Activated CD4-positive, alpha-beta T cell treated with anti-CD3 and anti-CD28 coated beads for 4 hours (primary cell): Measurements from ENCODE around the gene TARS3.
A peak's percentile ranks its signal among the peaks of the same experiment; 100 is the strongest.
"Not testable (repeated sequence)": the region's sequence is repeated elsewhere in the genome, so short reads cannot be mapped to it uniquely, and the experiment has no call there.

Experiments used
- DNase-seq, 2 donors: peaks; one replicate each; pipeline ENCODE4 v3.0.0-alpha.2; 2020

TARS3 gene

DNA sequence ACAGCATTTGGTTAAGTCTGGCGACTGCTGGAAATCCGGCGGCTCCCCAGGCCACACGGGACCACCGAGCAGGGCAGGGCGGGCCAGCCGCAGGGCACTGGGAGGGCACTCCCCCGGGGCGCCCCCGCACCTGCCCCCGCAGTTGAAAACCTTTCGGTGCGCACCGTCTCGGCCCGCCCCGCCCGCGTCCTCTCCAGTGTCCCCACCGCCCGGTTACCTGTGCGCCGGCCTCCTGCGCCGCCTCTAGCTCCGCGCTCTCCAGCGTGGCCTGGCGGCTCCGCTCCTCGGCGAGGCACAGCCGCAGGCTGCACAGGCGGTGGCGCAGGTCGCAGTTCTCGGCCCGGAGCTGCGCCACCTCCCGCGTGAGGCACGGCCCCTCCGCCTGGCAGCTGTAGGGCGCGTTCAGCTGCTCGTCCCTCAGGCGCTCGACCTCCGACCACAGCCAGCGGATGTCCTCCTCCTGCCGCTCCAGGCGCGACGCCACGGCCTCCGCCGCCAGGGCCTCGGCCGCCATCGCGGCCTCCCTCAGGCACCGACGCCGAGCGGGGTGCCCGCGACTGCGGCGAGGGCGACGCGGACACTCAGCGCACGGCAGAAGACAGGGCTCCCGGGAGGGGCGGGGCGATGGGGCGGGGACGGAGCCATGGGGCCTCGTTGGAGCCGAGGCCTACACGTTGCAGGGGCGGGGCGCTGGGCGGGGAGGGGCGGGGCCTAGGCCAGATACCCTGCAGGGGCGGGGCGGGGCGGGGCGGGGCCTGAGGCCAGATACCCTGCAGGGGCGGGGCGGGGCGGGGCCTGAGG, at the start of gene TARS3:
Gene TARS3, minus strand, starts transcription at position 600 of the 801 bp plus-strand sequence. Its CDS starts 86 bp downstream, at position 514.
- DNase-seq: peak; percentile 95 to 97

DNA sequence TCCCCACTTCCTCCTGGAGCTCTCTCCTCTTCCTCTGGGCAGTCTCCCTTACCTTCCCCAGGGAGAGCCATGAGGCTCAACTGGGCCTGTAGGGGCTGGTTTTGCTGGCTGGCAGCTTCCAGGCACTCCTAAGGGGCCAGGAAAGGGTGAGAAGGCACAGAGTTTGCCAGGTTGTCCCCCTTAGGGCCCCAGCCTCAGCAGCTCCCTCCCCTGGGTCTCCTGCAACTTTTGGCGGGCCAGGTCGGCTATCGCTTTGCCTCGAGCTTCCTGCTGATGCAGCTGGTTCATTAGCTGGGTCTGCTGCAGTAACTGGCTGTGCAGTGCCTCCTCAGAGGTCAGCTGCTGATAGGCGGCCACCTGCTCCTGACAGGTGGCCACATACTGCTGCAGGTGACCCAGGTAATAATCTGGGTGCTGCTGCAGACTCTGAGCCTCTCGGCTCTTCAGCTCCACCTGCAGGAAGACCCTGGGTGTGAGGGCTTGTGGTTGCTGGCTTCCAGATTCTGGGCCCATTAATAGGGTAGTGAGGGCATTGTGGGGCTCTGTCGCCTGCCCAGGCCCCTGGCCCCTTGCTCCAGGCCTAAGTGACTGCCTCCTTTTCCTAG, 49.3 kb upstream of the TARS3 start:
- no peak for DNase-seq

DNA sequence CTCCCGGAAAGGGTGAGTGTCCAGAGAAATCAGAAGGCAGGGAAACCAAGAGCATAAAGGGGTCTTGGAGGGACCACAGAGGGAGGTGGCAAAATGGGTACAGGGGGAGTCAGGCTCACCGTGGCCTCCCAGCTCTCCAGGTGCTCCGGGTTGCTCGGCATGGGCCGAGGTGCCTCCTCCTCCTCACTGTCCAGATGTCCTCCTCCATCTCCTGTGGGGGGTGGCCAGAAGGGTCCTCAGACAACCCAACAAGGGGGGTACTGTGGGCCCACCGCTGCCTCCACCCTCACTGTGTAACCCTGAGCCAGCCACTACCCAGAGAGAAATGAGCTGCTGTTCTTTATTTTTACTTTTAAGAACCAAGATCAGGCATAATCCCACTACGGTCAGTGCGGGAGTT, 48.6 kb upstream of the TARS3 start:
- no peak for DNase-seq

DNA sequence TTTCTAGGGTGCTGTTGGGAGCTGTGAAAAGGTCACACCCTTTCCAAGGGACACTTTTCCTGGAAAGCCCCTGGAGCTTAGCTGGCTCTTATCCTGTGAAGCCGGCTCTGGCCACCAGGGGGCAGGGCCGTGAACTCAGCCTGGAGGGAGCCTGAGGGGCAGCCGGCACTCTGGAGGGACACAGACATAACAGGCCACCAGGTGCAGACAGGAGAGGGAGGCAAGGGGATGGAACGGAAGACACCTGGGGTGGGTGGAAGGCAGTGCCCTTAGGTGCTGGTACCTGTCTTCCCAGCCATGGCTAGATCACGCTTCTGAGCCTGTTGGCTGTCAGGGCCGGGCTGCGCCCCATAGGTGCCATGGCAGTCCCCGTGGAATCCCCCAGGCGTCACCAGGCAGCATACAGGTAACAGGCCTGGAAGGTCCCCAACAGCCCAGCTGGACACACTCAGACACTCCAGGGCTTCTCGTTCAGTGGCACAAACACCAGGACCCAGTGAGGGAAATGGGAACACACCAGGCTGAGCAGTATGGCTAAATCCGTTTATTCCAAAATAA, 42.9 kb upstream of the TARS3 start:
- DNase-seq: not testable (repeated sequence)

DNA sequence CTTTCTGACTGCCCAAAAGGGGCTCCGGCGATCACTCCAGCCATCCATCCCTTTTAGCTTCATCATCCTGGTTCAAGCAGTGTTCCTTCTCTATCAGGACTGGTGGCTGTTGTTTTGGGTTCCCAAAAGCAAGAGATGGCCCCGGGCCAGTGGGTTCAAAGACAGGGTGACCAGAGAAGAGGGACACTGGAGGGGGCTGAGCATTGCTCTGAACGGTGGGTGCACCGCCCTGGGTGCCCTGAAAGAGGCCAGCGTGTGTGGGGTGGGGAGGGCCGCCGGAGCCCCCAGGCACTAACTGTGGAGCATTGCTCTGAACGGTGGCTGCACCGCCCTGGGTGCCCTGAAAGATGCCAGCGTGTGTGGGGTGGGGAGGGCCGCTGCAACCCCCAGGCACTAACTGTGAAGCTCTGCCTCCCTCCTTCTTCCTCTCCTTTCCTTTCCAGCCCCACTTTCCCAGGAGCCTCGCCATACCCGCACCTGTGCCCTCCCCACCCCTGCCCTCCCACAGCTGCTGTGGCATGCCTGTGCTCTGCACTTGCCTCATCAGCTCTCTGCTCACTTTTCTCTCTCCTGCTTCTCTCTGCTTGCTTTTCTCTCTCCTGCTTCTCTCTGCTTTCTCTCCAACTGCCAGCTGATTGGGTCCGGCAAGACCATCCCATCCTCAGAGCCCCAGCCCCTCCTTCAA, 41.6 kb upstream of the TARS3 start:
- DNase-seq: no peak

DNA sequence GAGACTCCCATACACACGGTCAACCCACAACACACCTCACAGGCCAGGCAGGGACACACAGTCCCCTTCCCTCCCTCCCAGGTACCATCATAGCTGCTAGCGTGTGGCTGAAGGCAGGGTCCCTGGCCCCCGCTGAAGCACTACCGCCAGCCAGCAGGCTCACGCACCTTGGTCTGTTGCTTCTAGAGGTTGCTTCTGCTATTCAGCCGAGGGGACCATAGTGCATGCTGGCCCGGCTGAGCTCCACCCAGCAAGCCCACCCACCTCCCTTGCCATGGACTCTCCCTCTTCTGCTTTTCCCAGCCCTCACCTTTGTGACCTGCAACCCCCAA, 41.0 kb upstream of the TARS3 start:
- not testable (repeated sequence) for DNase-seq

DNA sequence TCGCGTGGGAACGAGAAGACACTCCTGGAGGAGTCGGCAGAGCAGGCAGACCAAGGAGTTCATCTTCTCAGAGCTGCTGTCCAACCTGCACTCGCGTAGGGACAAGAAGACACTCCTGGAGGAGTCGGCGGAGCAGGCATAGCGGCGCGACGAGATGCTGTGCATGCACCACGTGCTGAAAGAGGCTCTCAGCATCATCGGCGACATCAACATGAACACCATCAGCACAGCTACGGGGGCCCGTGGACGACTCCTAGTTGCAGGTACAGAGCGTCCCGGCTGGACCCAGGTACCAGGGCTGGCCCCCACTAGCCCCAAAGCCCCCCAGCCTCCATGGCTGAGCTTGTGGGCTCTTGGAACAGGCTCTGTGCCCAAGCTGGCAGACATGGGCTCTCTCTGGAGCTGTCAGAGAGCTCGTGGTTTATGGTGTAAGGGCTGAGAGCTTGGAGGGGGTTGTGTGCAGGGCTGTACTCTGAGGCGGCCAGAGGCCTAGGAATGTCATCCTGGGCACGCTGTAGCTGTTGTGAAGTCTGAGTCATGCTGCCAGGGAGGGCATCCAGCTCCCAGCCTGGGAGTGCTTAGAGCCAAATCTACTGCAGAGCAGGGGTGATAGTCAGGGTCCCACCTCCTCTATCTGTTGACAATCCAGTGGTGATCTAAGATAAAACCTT, 40.5 kb upstream of the TARS3 start:
- DNase-seq: not testable (repeated sequence)

DNA sequence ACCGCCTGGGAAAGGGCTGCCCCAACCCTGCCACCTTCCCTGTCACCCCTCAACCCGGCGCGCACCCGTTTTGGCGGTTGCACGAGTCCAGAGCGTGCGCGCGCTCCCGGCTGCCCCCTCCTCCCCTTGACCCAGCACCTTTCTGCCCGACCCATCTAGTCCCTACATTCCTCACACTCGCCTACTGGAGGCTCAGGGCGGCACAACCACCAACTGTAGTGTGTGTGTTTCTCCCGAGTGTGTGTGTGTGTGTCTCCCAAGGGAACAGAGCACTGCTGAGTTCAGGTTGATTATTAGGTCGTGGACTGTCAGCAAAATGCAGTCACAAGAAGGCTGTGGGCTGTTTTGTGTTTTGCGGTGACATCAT, 22.4 kb upstream of the TARS3 start:
- DNase-seq: not testable (repeated sequence)

DNA sequence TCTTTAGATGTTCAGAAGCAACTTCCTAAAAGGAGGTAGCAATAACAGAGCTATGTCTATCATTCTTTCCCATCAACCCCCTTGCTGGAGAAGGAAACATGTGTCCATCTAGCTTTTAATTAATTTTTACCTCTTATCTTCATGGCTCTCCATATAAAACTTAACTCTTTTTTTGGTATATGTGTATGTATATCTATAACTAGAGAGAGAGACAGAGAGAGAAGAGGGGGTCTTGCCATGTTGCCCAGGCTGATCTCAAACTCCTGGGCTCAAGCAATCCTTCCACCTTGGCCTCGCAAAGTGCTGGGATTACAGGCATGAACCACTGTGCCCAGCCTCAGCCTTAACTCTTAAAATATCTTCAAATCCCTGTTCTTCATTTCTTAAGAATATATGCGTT, 10.6 kb upstream of the TARS3 start:
- DNase-seq: not testable (repeated sequence)

DNA sequence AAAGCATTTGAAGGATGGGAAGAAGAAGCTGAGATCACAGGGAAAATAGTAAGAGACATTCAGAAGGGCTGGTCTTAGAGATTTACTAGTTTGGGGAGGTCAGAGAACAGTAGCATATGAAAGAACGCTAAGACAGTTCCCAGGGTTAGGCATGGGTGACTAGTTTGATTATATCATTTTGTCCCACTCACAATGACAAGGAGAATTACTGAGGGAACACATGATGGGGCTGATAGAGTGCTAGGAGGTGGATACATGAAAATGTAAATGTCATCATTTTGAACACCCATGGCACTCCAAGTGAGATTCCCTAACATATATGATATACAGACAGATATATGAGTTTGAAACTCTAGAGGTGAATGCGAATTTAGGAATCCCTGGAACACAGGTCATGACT, 9.3 kb upstream of the TARS3 start:
- no peak for DNase-seq

DNA sequence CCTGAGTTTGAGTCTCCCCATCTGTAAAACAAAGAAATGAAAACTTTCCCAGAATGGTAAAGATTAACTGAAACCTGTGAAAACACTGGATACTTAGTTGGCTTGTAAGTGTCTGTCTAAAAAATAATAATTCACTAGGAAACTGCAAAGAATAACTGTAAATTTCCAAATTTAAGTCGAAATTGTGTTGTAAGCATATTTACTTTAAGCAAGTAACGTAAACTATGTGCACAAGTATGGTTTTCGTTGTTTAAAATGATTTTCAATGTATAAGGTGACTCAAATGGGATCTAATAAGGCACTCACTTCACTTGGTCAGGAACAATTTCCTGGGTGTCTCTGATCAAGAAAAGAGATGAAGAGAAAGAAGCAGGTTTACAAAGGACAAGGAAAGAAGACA, 8.5 kb upstream of the TARS3 start:
- DNase-seq: no peak

DNA sequence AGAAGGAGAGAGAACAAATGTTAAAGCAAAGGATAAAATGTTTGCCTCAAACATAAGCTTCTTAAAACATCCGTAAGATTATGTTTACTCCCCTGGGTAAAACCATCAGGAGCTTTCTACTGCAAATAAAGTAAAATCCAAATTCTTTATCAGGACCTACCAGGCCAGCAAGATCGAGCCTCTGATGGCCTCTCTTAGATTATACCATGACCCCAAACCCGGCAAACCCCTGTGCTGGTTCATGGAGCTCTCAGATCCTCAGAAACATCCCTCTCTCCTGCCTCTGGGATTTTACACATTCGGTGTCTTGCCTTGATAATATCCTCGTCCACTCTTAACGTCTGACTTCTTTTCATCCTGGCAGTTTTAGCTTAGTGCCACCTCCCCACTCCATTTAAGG, 7.5 kb upstream of the TARS3 start:
- no peak for DNase-seq

DNA sequence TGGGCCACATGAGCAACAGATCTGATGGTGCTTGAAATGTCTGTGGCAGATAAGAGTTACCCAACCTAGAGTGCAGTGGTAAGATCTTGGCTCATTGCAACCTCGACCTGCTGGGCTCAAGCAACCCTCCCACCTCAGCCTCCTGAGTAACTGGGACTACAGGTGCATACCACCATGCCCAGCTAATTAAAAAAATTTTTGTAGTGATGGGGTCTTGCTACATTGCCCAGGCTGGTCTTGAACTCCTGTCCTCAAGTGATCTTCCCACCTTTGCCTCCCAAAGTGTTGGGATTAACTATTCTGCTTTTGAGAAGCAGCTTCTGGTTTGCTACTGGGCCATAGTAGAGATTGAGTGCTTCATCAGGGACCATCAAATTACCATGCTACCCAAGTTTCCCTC, 2.9 kb upstream of the TARS3 start:
- no peak for DNase-seq

DNA sequence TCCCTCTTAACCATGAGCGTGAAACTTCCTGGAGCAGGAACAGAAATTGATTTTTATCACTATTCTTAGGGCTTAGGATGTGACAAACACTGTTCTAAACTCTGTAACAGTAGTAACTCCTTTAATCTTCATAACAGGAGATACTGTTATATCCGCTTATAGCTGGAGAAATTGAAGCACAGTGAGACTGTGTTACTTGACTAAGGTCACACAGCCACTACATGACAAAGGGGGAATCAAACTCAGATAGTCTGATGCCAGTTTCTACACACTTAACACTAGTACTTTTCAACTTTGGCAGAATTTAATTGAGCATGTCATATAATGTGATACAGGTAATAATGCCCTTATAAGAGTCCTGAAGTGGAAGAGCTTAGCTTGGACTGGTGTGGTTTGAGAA, 800 bp upstream of the TARS3 start:
- DNase-seq: no peak

DNA sequence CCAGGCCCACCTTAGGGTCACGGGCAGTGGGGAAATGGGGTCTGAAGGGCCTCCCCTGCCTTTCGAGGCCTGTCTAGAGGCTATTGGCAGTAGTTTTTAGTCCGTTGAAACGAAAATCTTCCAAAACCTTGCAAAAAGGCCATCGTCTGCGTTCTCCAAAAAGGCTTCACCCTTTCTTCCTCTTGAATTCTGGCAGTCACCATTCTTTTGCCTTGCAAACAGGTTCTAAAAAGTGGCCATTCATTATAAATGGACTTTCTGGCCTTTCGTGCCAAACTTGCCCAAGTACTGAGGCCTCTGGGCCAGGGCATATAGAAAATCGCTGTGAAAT, 367 bp upstream of the TARS3 start:
- DNase-seq: no peak

DNA sequence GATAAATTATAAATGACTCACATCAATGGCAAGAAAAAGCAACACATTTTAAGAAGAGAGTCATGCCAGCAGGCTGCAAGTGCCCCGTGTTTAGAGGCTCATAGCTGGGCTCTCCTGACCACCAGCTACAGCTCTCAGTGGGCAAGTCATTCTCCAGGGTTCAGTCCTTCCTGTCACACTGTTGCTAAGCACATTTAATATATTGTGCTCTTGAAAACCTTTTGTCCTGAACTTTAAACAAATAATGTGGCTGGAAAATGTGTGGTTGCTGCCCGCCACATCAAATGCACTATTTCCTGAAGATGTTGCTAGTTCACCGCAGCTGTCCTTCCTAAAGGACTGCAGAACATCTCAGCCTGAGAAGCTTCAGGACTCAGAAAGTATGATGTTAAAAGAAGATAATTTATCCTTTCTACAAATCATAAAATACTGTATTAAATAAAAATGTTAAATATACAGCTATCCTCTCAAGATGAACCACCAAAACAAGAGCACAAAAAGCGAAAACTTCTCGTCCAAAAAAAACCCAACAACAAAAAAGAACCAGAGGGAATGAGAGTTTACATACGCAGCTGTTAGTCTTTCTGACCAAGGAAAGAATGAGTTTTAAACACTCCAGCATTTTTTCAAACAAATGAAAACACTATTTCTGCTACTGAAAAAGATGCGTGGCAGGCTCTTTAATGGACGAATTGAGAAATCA, 951 bp downstream of the TARS3 start:
- DNase-seq: peak; percentile 17 to 27

DNA sequence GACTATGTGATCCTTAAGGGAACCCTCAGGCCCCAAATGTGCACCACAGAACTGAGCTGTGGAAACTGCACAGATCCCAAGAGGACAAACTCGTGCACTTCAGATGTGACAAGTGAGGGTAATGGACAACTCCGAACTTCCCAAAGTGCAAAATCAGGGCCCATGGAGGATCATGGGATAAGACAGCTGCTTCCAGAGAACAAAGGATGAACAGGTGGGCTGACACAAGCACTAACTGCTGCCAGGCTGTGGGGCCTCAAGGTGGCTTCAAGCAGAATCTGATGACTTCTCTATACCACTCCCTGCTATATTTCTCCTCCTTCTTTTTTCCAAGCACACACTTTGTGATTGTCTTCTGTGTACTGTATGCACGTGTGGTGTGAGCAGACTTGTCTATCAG, 5.4 kb downstream of the TARS3 start:
- no peak for DNase-seq

DNA sequence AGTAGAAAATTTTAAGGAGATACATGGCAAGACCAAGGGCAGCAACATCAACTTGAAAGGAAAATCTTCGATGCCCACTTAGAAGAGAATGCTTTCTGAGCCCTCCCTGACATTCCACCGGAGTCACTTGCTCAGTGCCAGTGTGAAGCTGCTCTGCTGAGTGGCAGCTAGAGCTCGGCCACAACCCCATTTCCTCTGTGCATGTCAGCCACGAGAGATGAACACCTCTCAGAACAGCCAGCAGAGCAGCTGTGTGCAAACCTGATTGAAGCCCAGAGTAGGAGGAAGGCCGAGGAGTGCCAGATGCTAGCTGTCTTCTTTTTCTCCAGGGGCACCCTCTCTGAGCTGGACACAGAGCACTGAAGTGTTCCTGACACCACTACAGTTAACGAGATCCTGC, 12.2 kb downstream of the TARS3 start:
- DNase-seq: no peak

DNA sequence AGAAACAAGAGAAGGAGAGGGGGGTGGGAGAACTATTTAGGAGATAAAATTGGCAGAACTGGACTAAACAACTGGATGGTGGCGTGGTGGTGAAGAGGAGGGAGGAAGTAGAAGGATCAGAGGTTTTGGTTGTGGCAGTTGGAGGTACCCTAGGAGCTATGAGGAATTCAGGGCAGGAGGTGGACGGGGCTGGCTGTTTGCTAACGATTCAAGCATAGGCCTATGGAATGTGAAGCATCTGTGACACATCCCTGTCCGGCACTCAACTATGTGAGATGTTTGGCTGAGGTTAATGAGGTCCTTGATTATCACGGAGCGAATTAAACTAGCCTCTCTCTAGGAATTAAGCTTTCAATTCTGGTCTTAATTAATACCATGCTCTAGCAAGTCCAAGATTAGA, 13.5 kb downstream of the TARS3 start:
- DNase-seq: no peak

DNA sequence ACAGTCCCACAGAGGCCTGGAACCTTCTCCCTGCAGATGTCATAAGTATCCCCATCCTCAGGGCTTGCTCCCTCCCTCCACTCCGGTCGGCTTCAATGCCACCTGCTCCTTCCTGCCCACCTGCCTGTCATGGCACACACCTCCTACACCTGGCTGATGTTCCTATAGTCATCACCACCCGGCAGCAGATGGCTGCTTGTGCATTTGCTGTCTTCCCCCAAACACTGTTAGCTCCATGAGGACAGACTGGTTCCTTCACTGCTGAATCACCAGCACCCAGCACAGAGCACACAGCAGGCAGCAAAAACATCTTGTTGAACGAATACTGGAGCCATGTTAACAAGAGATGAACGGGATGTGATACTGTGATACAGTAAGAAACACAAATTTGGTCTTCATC, 14.8 kb downstream of the TARS3 start:
- no peak for DNase-seq

DNA sequence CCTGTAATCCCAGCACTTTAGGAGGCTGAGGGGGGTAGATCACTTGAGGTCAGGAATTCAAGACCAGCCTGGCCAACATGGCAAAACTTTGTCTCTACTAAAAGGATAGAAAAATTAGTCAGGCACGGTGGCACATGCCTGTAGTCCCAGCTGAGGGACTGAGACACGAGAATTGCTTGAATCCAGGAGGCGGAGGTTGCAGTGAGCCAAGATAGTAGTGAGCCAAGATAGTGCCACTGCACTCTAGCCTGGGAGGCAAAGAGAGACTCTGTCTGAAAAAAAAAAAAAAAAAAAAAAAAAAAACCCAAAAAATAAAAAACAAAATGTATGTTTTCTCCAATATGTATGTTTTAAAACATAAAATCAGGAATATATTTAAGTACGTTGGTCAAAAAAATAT, 16.3 kb downstream of the TARS3 start:
- DNase-seq: no peak

DNA sequence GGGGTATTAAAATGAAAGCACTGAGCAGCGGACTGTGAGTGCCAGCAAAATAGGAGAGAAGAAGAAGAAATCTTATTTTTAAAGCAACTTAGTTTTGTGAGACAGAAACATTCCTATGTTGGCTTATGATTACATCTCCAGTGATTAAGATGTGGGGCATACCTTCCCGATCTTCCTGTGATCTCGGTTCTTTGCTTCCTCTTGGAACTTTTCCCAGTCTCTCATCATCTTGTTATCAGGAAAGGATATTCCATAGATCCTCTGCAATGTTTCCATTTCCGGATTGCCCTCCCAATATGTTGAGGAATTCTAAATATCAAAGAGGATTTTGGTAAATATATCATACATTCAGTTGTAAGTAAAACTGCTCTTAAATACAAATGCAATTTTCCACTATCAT, 22.2 kb downstream of the TARS3 start:
- no peak for DNase-seq

DNA sequence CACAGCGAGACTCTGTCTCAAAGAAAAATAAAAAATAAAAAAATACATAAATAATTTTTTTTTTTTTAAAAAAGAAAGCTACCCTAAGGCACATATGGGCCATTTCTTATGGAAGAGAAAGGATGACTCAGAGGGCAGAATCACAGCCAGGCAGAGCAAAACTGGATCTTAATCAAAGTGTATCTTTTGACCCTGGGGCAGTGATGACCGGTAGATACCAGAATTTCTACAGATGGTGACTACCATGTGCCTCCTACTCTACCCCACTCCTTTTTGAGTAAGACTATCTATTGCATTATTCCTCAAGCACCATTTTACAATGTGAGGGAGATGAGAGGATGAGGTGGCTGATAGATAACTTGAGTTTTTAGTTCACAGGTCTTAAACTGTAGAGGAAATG, 26.0 kb downstream of the TARS3 start:
- no peak for DNase-seq
